Muscle layer of colon (tissue), 2 donors: ENCODE data around the gene CLDN6.
"Not testable (repeated sequence)": the region's sequence is repeated elsewhere in the genome, so short reads cannot be mapped to it uniquely, and the experiment has no call there.

Source experiments
- H3K27ac ChIP-seq: one replicate; pipeline ENCODE4 v1.7.0; 2013; ENCODE audit warnings: low read depth, mild to moderate bottlenecking, low read length, moderate library complexity
- H3K27me3 ChIP-seq, 2 donors: one replicate each; pipeline ENCODE4 v1.7.0; 2013; ENCODE audit warnings: low read length in 2 of 2, mild to moderate bottlenecking in 2 of 2; ENCODE audit not compliant: insufficient read depth in 2 of 2, control insufficient read depth in 1 of 2
- H3K36me3 ChIP-seq: one replicate; pipeline ENCODE4 v1.7.0; 2013; ENCODE audit warnings: mild to moderate bottlenecking, low read length; ENCODE audit not compliant: insufficient read depth
- H3K4me1 ChIP-seq: one replicate; pipeline ENCODE4 v1.7.0; 2013; ENCODE audit warnings: mild to moderate bottlenecking, low read length; ENCODE audit not compliant: insufficient read depth
- H3K4me3 ChIP-seq, 2 donors: one replicate each; pipeline ENCODE4 v1.7.0; 2013; ENCODE audit warnings: low read length in 2 of 2, low read depth in 1 of 2, mild to moderate bottlenecking in 1 of 2, moderate library complexity in 1 of 2
- H3K9ac ChIP-seq: one replicate; pipeline ENCODE4 v1.7.0; 2013; ENCODE audit warnings: low read length
- H3K9me3 ChIP-seq: one replicate; pipeline ENCODE4 v1.7.0; 2013; ENCODE audit warnings: mild to moderate bottlenecking, low read length
- donor health status: abdominal sarcoma.
- donor health status: Adenocarcinoma of cecum.

Gene CLDN6

DNA sequence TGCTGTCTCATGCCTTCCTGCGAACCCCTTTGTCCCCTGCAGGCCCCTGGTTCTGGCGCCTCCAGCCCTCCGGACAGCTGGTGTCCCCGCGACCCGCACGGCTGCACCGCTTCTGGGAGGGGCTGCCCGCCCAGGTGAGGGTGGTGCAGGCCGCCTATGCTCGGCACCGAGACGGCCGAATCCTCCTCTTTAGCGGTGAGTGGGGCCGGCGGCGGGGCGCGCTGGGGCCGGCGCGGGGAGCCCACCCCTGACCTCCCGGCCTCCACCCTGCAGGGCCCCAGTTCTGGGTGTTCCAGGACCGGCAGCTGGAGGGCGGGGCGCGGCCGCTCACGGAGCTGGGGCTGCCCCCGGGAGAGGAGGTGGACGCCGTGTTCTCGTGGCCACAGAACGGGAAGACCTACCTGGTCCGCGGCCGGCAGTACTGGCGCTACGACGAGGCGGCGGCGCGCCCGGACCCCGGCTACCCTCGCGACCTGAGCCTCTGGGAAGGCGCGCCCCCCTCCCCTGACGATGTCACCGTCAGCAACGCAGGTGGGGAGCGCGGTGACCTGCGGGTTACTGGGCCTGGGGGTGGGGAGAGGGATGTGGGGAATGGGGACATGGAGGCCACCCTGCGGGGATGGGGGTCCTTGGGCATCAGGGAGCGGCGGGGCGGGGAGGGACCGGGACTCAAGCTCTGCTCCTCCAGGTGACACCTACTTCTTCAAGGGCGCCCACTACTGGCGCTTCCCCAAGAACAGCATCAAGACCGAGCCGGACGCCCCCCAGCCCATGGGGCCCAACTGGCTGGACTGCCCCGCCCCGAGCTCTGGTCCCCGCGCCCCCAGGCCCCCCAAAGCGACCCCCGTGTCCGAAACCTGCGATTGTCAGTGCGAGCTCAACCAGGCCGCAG lies 40.4 kb upstream of the CLDN6 start:
- no peaks in the 10 kb centered on the region for H3K36me3 ChIP-seq
- no peak overlapping the region for H3K27ac ChIP-seq
- H3K4me3 ChIP-seq = peak overlapping the region; percentile 58 to 65
- no peak overlapping the region for H3K9ac ChIP-seq
- peaks cover 0 to 12% of the 10 kb centered on the region in 2 donors for H3K27me3 ChIP-seq
- peaks cover 6% of the 10 kb centered on the region for H3K4me1 ChIP-seq
- no peaks in the 10 kb centered on the region for H3K9me3 ChIP-seq

- H3K27ac ChIP-seq = no peak overlapping the region
- H3K27me3 ChIP-seq = peaks cover 0 to 12% of the 10 kb centered on the region in 2 donors
- no peaks in the 10 kb centered on the region for H3K9me3 ChIP-seq
- no peaks in the 10 kb centered on the region for H3K36me3 ChIP-seq
- peaks cover 6% of the 10 kb centered on the region for H3K4me1 ChIP-seq
- H3K4me3 ChIP-seq = no peak overlapping the region
- H3K9ac ChIP-seq = no peak overlapping the region
Measured at GRCh38 chr16:3057181-3058138, 39.5 kb upstream of the CLDN6 start.

GRCh38 chr16:3056336-3057180 lies 38.6 kb upstream of the CLDN6 start:
- no peak overlapping the region for H3K4me3 ChIP-seq
- H3K36me3 ChIP-seq = no peaks in the 10 kb centered on the region
- H3K9ac ChIP-seq = no peak overlapping the region
- H3K27ac ChIP-seq = no peak overlapping the region
- H3K9me3 ChIP-seq = no peaks in the 10 kb centered on the region
- peaks cover 0 to 12% of the 10 kb centered on the region in 2 donors for H3K27me3 ChIP-seq
- peaks cover 6% of the 10 kb centered on the region for H3K4me1 ChIP-seq

GRCh38 chr16:3055734-3056115 lies 37.7 kb upstream of the CLDN6 start:
- H3K9ac ChIP-seq, H3K36me3 ChIP-seq, H3K4me3 ChIP-seq, H3K4me1 ChIP-seq, H3K27ac ChIP-seq, H3K9me3 ChIP-seq: not testable (repeated sequence)
- H3K27me3 ChIP-seq = peaks cover 0 to 12% of the 10 kb centered on the region in 2 donors

- Histone ChIP-seq H3K9ac (no peak overlapping the region), H3K27me3 (peaks cover 0 to 14% of the 10 kb centered on the region in 2 donors), H3K9me3 (no peaks in the 10 kb centered on the region), H3K27ac (no peak overlapping the region), H3K4me3 (no peak overlapping the region), H3K36me3 (no peaks in the 10 kb centered on the region), H3K4me1 (peaks cover 6% of the 10 kb centered on the region)
Measured at GRCh38 chr16:3054965-3055733, 37.2 kb upstream of the CLDN6 start.

GRCh38 chr16:3053330-3053710 lies 35.3 kb upstream of the CLDN6 start:
- H3K9me3 ChIP-seq, H3K4me1 ChIP-seq, H3K36me3 ChIP-seq, H3K4me3 ChIP-seq, H3K9ac ChIP-seq, H3K27ac ChIP-seq: not testable (repeated sequence)
- H3K27me3 ChIP-seq = peaks cover 0 to 18% of the 10 kb centered on the region in 2 donors

- not testable (repeated sequence) for H3K27ac ChIP-seq, H3K36me3 ChIP-seq, H3K4me1 ChIP-seq, H3K9me3 ChIP-seq, H3K9ac ChIP-seq, H3K4me3 ChIP-seq
- H3K27me3 ChIP-seq = peaks cover 0 to 16% of the 10 kb centered on the region in 2 donors
Measured at GRCh38 chr16:3052571-3053329, 34.8 kb upstream of the CLDN6 start.

- H3K27me3 ChIP-seq = peaks cover 5 to 28% of the 10 kb centered on the region in 2 donors
- H3K9me3 ChIP-seq = no peaks in the 10 kb centered on the region
- H3K36me3 ChIP-seq = no peaks in the 10 kb centered on the region
- H3K9ac ChIP-seq = no peak overlapping the region
- no peak overlapping the region for H3K27ac ChIP-seq
- H3K4me3 ChIP-seq = no peak overlapping the region
- no peaks in the 10 kb centered on the region for H3K4me1 ChIP-seq
Measured at GRCh38 chr16:3051494-3051893, 33.5 kb upstream of the CLDN6 start.

DNA sequence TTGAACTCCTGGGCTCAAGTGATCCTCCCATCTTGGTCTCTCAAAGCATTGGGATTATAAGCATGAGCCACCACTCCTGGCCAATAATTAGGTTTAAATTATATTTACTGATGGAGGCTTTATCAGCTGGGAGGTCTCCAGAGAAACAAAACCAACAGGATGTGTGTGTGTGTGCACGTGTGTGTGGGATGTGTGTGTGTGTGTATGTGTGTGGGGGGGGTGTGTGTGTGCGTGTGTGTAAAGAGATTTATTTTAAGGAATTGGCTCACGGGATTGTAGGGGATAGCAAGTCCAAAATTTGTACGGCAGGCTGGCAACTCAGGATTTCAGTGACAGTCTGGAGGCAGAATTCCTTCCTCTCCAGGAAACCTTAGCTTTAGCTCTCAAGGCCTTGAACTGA lies 33.0 kb upstream of the CLDN6 start:
- Histone ChIP-seq H3K4me3 (no peak overlapping the region), H3K9ac (no peak overlapping the region), H3K27me3 (peaks cover 5 to 33% of the 10 kb centered on the region in 2 donors), H3K9me3 (no peaks in the 10 kb centered on the region), H3K4me1 (no peaks in the 10 kb centered on the region), H3K36me3 (no peaks in the 10 kb centered on the region), H3K27ac (no peak overlapping the region)

DNA sequence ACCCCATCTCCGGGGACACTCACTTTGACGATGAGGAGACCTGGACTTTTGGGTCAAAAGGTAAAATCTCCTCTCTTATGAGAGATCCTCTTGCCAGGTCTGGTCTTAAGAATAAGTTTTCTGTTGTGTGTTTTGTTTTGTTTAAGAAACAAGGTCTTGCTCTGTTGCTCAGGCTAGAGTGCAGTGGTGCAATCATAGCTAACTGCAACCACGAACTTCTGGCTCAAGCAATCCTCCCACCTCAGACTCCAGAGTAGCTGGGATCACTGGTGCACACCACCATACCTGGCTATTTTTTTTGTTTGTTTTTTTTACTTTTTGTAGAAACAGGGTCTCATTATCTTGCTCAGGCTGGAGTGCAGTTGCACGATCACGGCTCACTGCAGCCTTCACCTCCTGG lies 32.5 kb upstream of the CLDN6 start:
- no peaks in the 10 kb centered on the region for H3K4me1 ChIP-seq
- H3K9me3 ChIP-seq = no peaks in the 10 kb centered on the region
- no peak overlapping the region for H3K27ac ChIP-seq
- peaks cover 5 to 38% of the 10 kb centered on the region in 2 donors for H3K27me3 ChIP-seq
- H3K9ac ChIP-seq = no peak overlapping the region
- no peaks in the 10 kb centered on the region for H3K36me3 ChIP-seq
- no peak overlapping the region for H3K4me3 ChIP-seq
